OCI-LY3 (cell line): ENCODE data around the gene FASLG.

Experiments used
- CTCF ChIP-seq: fragments of 200-600, 300-600 bp; sonication (generic); IDR thresholded peaks from 2 replicates; pipeline ENCODE4 v1.5.1; 2014; ENCODE audit warnings: antibody characterized with exemption, low read length, low read depth
- EZH2phosphoT487 ChIP-seq: fragments of 200-600 bp; shearing (Covaris generic); IDR thresholded peaks from 2 replicates; pipeline ENCODE4 v1.6.1; 2018; ENCODE audit warnings: antibody characterized with exemption, mixed run types, low read depth

DNA sequence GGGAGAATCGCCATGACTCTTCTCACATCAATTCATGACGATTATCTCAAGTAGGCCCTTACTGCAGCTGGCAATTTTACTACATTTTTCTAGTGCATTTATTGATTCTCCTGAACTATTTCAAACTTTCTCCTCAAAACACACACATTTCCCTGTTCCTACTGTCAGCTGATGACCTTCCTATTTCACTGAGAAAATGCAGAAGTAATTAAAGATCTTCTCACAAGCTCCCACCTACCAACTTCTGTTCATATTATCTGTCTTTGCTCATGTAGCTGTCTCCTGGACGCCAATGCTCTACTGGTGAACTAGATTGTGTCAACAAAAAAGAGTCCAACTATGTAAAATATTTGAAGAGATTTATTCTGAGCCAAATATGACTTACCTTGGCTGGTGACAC, 36.4 kb upstream of the FASLG start:
- no peak for TF ChIP-seq CTCF
- TF ChIP-seq EZH2phosphoT487: no peak
